ENCODE data around the gene TUT7. TPM values are rescaled to one million over a fixed set of nuclear protein-coding genes. Genes with fewer than 3 reads are reported as not detected.

Gene TUT7
- total and polyA plus RNA-seq, 7 donors, result 11.6 to 59.0 (median 39.2) TPM

GRCh38 chr9:86329649-86330048, 24.6 kb downstream of the TUT7 start:
- no peak for DNase-seq
- Histone ChIP-seq H3K9me3 (no peaks in the 10 kb centered on the region), H3K27ac (peak overlapping the region in 2 of 4 donors; percentile 16 to 36), H3K4me3 (no peak overlapping the region), H3K4me1 (peaks cover 0 to 12% (median 3%) of the 10 kb centered on the region in 4 donors), H3K27me3 (no peaks in the 10 kb centered on the region), H3K36me3 (peaks cover 0 to 65% (median 12%) of the 10 kb centered on the region in 4 donors)
- WGBS, 2 donors, result 95 to 96% methylated on average over 1 of the region's 1 CpG
- intact Hi-C loops (cut with DNase I), result no loop called here
- TF ChIP-seq POLR2AphosphoS5 (IDR thresholded peaks at IDR 0.05) (peak in 1 of 4 donors; percentile 45), EP300 (IDR thresholded peaks at IDR 0.05) (no peak), CTCF (IDR thresholded peaks at IDR 0.05) (no peak), POLR2A (IDR thresholded peaks at IDR 0.05) (no peak)

GRCh38 chr9:86328156-86328555, 26.1 kb downstream of the TUT7 start:
- Histone ChIP-seq H3K36me3 (peaks cover 0 to 74% (median 20%) of the 10 kb centered on the region in 4 donors), H3K4me3 (no peak overlapping the region), H3K27me3 (no peaks in the 10 kb centered on the region), H3K9me3 (no peaks in the 10 kb centered on the region), H3K4me1 (peaks cover 0 to 12% (median 3%) of the 10 kb centered on the region in 4 donors), H3K27ac (no peak overlapping the region)
- no peak for TF ChIP-seq EP300 (IDR thresholded peaks at IDR 0.05)
- no peak for TF ChIP-seq POLR2AphosphoS5 (IDR thresholded peaks at IDR 0.05)
- no peak for TF ChIP-seq POLR2A (IDR thresholded peaks at IDR 0.05)
- TF ChIP-seq CTCF (IDR thresholded peaks at IDR 0.05), result no peak
- intact Hi-C loops (cut with DNase I), result no loop called here
- 77 to 88% methylated on average over 4 of the region's 4 CpGs for WGBS, 2 donors
- DNase-seq, result no peak

- intact Hi-C loops (cut with DNase I), result no loop called here
- TF ChIP-seq CTCF (IDR thresholded peaks at IDR 0.05) (no peak), POLR2AphosphoS5 (IDR thresholded peaks at IDR 0.05) (no peak), POLR2A (IDR thresholded peaks at IDR 0.05) (no peak), EP300 (IDR thresholded peaks at IDR 0.05) (no peak)
- H3K4me3 ChIP-seq, result no peak overlapping the region
- no peak overlapping the region for H3K27ac ChIP-seq
- 86 to 92% methylated on average over 3 of the region's 3 CpGs for WGBS, 2 donors
- no peaks in the 10 kb centered on the region for H3K27me3 ChIP-seq
- H3K36me3 ChIP-seq, result peaks cover 0 to 85% (median 27%) of the 10 kb centered on the region in 4 donors
- no peaks in the 10 kb centered on the region for H3K9me3 ChIP-seq
- DNase-seq, result no peak
- H3K4me1 ChIP-seq, result peaks cover 0 to 12% (median 3%) of the 10 kb centered on the region in 4 donors
Measured at GRCh38 chr9:86326536-86326935, 27.7 kb downstream of the TUT7 start.

GRCh38 chr9:86324901-86325300, 29.3 kb downstream of the TUT7 start:
- Histone ChIP-seq H3K4me3 (no peak overlapping the region), H3K36me3 (peaks cover 3 to 94% (median 34%) of the 10 kb centered on the region in 4 donors), H3K9me3 (no peaks in the 10 kb centered on the region), H3K4me1 (peaks cover 0 to 8% (median 2%) of the 10 kb centered on the region in 4 donors), H3K27ac (no peak overlapping the region), H3K27me3 (no peaks in the 10 kb centered on the region)
- no peak for DNase-seq
- intact Hi-C loops (cut with DNase I), result no loop called here
- TF ChIP-seq POLR2AphosphoS5 (IDR thresholded peaks at IDR 0.05), result no peak
- TF ChIP-seq POLR2A (IDR thresholded peaks at IDR 0.05), result no peak
- TF ChIP-seq CTCF (IDR thresholded peaks at IDR 0.05), result no peak
- TF ChIP-seq EP300 (IDR thresholded peaks at IDR 0.05), result no peak
- WGBS, 2 donors, result 91 to 95% methylated on average over 1 of the region's 1 CpG

- no peaks in the 10 kb centered on the region for H3K27me3 ChIP-seq
- peaks cover 0 to 3% (median 0%) of the 10 kb centered on the region in 4 donors for H3K4me1 ChIP-seq
- peaks cover 7 to 100% (median 34%) of the 10 kb centered on the region in 4 donors for H3K36me3 ChIP-seq
- H3K9me3 ChIP-seq, result no peaks in the 10 kb centered on the region
- no peak overlapping the region for H3K27ac ChIP-seq
- no peak for DNase-seq
- TF ChIP-seq CTCF (IDR thresholded peaks at IDR 0.05) (no peak), POLR2A (IDR thresholded peaks at IDR 0.05) (no peak), EP300 (IDR thresholded peaks at IDR 0.05) (no peak), POLR2AphosphoS5 (IDR thresholded peaks at IDR 0.05) (no peak)
- intact Hi-C loops (cut with DNase I), result no loop called here
- no peak overlapping the region for H3K4me3 ChIP-seq
- WGBS, 2 donors, result 74 to 89% methylated on average over 2 of the region's 2 CpGs
Measured at GRCh38 chr9:86324308-86324707, 29.9 kb downstream of the TUT7 start.
